Glomerular visceral epithelial cell (primary cell): ENCODE measurements around the gene POLD4.

Experiments used
- DNase-seq: peaks from one replicate; pipeline ENCODE4 v3.0.0-alpha.2; 2016; ENCODE audit errors: extremely low spot score

The POLD4 gene

DNA sequence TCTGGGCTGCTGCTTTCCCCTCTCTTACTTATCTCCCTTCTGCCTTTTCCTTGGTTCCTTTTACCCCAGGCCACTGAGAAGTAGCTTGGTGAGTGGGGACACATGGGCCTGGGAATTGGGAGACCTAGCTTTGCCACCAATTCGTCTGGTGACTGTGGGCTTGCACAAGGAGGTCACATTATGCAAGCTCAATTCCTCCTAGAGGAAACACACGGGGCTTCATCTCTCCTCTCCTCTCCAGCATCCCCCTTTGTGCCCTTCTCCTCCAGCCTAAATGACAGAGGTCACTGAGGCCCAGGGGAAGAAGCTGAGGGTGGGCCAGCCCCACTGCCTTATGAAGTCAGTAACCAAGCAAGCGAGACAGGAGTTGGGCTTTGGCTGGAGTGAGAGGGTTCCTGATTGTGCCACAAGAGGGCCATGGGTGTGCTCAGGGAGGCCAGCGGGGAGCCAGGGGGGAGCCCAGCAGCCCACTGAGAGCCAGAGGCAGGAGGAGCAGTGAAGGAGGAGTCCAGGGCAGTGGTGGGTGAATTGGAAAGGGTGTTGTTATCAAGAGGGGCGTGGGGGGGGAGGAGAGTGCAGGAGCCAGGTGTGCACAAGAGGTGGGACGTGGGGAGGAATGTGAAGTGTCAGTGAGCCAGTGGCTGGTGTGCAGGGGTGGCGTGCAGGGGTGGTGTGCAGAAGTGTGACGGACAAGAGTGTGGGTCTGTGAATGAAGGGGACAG lies 18.0 kb upstream of the POLD4 start:
- DNase-seq, result peak; percentile 77

DNA sequence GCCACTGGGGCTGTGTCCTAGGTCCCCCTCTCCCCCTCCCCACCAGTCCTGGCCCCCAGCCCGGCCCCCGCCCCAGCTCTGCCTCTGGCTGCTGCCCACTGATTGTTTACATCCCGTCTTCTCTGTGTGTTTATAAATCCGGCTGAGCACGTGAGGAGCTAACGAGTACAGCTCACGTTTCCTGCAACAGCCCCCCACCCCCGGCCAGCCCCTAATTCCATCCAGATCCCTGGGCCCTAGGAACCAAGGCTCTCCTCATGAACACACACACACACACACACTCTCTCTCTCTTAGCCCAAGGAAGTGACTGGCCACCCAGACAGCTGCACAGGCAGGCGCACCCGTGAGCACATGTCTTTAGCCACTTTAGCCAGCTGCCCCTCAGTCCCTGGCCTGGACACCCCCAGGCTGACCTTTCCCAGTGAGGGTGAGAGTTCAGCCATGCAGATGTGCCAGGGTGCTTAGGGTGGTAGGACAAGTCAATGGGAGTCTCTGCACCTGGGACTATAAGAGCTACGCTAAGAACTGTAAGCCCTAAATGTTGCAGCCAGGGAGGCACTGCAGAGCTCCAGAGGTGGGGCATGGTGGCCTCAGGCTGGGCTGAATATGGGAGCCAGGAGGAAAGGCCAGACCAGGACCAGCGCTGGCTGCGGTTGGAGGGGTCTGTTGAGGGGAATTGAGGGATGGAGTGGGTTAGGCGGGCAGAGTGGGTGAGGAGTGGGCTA lies 17.2 kb upstream of the POLD4 start:
- DNase-seq, result peak; percentile 50

DNA sequence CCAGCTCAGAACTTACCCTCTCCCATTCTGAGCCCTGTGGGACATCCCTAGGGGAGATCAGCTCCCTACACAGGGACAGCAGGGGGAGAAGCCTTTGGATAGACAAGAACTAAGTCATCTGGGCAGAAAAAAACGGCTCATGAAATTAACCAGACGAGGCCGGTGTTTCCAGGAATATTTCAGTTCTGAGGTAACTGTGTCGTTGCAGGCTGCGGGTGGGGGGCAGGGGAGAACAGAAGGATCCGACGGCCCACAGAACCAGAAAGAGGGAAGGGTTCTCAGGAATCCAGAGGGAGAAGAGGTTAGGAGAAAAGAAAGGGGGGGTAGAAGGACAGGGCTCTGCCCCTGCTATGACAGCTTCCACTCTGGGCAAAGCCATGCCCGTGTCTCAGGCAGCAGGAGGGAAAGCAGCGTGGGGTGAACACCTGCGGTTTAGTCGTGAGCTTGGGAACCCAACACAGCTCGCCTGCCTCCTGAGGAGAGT lies 16.5 kb upstream of the POLD4 start:
- peak; percentile 89 for DNase-seq

DNA sequence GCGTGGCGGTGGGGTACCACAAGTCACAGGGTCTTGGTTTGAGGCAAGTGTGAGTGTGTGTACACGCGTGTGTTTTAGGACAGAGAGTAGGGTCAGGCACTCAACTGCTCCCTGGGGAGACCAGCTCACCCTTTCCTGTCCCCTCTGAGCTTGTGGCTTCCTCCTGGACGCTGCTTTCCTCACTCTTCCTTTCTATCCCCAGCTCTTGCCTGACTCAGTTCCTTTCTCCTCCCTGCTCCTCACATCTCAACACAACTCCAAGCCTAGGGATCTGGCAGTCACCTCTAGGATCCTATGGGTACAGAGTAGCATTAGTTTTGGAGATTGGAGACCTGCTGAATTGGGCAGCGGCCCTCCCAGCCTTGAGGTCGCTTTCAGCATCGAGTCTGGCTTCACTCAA lies 15.9 kb upstream of the POLD4 start:
- no peak for DNase-seq

DNA sequence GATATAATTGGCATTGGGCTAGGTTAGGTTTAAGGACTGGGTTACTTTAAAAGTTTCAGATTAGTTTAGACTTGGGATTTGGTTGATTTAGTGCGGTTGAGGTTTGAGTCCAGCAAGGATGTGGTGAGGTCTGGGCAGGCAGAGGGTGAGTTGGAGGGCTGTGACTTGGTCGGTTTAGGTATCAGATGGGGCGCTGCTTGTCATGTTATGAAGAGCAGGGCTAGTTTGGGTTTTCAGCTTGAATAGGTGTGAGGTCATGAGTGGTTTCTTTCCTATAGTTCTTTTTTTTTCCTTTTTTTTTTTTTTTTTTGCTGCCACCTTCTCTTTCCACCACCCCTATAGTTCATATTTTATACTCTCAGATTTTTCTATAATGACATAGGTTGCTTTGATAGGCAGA lies 15.3 kb upstream of the POLD4 start:
- DNase-seq, result peak; percentile 74

DNA sequence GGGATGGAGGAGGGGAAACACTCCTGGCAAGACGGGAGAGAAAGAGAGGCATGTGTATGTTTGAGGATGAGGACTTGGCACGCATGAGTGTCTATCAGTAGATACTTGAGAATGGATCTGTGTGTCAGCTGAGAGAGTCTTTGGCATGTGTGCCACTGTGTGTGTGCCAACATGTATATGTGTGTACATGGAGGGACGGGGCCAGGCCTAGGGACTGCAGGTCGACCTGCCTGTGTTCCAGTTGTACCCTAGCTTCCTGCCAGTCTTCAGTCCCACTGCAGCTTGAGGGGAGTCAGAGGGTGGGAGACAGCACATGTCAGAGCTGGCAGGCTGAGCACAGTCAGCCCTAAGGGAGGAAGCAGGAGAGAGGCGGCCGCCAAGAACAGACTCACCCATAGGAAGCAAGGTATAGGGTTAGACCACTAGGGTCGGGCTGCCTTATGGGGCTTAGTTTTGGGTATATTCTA lies 14.4 kb upstream of the POLD4 start:
- DNase-seq, result no peak

DNA sequence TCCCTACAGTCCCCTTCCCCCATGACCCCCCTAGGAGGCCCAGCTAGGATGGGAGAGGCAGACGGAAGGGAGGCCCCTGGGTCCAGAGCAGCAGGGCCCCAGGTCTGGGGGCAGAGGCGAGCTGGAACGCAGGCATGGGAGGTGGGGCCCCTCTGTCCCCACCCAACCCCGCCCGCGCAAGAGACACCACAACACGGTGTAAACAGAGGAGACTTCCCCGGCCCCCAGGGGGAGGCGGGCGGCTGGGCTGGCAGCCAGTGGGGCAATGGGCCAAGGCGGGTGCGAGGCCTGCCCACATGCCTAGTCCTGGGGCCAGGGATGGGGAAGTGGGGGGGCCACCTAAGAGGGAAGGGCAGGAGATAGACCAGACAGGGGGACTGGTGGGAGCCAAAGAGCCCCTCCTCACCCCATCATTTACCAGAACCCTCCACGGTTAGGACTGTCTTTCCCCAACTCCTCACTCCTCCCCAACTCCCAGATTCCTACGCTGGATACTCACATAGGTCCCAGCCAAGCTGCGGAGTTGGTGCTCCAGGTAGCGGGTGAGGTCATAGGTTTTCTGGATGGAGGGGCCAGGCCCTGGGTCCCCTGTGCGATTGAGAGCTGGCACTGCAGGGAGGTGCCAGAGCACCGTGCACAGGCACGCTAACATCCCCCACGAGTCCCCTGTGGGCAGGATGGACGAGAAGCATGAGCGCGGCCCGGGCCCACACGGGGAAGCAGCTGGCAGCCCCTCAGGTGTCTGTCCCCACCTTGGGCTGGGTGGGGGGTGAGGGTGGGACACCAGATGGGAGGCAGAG lies 13.8 kb upstream of the POLD4 start:
- DNase-seq, result no peak

DNA sequence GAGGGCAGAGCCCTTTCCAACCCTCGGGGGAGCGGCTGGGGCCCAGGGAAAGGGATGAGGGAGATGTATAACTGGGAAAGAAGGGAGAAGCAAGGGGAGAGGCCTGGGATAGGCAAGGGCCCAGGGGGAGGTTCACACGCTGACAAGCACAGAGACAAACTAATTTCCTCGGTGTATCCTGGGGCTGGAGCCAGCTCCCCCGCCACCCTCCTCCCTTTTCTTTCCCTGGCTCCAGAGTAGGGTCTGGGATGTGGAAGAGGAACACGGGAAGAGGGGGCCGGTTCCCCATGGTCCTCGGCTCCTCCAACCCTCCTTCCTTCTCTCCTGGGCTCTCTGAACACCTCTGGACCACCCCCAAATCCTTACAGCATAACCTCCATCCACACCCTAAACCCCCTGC lies 13.2 kb upstream of the POLD4 start:
- DNase-seq, result no peak

DNA sequence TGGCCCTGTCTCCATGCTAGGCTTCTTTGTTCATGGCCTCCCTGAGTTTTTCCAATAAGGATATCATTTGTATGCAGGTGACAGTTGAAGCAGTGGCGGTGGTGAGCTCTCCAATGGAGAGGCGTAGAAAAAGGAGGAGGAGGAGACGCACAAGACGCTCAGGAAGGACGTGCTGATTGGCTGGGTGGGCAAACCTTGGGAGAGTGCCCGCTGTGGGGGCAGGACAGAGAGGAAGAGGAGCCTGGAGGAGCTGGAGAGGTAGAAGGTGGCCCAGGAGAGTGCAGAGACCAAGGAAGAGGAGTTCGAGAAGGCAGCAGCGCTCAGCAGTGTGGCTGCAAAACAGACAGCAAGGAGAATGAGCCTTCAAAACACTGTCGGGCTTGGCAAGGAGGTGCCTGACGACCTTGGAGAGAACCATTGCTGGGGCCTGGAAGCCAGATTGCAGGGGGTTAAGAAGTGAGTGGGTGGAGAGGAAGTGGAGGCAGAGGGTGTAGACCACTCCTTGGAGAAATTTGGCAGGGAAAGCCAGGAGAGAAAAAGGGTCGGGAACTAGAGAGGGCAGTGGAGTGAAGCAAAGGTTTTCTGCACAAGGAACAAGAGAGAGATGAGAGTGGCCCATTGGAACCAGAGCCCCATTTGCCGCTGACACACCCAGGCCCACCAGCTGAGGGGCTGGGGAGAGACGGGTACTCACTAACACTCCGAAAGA lies 12.5 kb upstream of the POLD4 start:
- no peak for DNase-seq

DNA sequence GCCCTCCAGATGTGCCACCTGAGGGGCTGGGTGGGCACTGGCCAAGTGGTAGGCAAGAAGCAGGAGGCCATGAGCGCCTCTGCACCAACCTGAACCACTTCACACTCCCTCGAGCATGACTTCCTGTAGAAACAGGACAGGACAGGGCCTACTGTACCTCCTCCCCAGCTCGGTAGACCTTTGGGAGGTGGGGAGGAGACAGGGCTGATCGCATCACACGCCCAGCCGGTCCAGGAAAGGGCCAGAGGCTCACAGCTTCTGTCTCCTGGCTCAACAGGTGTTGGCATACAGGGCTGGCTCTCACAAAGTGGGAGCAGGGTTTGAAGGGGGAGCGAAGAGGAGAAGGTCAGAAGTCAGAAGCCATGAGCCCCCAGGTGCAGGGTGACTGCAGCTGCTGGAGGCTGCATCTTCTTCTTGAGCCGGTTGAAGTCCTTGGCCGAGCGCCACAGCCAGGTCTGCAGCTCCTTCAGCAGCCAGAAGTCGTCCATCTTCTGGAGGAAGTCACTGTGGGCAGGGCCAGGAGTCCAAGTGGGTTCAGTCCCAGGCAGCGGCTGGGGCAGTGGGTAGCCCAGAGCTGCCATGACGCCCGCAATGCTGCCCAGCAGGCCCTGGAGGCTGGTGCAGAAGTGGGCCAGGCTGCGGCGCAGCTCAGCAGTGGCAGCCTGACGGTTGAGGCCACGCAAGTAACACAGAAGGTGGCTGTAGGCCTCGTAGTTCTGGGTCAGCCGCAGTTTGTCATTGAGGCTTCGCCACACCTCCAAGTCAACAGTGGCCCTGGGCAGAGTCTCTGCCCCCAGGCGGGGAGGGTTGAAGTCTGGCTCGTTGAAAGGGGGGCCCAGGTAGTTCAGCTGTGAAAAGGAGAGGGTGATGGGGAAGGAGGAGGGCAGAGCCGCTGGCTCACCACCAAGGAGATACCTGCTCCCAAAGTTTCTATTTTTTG lies 11.7 kb upstream of the POLD4 start:
- DNase-seq, result no peak

DNA sequence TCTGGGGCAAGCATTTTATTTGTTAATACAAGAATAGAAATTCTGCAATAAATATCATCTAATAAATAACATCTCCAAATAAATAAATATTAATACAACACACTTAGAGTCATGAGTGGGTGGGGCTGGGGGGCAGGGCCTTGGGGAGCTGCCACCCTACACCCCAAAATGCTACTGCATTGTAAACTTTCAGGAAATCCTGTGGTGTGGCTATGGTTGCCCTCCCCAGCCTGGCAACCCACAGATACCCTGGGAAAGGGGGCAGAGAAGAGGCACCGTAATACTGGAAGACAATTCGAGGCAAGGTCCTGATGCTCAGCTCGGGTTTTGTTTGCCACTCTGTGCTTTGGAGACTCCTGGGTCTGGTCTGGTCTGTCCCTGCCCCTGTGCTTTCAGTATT lies 10.8 kb upstream of the POLD4 start:
- no peak for DNase-seq

DNA sequence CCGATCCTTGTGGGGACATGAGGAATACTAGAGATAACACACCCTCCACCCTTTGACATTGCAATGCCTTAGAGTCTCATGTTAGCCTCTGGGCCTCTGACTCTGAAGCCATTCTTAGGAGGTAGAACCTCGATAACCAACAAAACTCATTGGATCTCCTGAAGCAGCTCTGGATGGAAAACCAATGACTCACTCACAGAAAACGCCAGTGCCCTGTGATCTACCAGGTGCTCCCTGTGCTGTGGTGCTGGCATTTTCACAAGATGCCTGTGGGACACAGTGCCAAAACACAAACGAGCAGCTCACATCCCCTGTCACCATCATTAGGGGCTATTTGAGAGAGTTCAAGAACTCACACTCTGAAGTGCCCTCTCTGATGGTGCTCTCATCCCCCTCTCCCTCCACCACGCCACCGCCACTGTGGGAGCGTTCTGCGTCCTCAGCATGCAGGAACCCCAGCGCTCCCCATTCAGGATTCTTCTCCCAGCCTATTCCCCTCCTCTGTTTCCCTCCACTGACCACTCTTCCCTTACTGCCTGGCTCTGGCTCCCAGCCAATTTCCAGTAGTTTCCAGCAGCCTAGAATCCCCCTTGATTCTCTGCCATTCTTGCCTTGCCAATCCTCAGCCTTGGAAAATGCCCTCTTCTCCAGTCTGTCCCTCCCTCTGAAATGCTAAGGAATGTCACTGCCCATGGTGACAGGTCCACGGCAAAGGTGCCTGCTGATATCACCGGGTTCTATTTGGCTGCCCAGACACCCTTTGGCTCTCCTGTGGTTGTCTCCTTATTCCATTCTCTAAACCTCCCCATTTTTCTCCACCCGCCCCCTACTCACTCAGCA lies 4.7 kb upstream of the POLD4 start:
- DNase-seq, result peak; percentile 80

DNA sequence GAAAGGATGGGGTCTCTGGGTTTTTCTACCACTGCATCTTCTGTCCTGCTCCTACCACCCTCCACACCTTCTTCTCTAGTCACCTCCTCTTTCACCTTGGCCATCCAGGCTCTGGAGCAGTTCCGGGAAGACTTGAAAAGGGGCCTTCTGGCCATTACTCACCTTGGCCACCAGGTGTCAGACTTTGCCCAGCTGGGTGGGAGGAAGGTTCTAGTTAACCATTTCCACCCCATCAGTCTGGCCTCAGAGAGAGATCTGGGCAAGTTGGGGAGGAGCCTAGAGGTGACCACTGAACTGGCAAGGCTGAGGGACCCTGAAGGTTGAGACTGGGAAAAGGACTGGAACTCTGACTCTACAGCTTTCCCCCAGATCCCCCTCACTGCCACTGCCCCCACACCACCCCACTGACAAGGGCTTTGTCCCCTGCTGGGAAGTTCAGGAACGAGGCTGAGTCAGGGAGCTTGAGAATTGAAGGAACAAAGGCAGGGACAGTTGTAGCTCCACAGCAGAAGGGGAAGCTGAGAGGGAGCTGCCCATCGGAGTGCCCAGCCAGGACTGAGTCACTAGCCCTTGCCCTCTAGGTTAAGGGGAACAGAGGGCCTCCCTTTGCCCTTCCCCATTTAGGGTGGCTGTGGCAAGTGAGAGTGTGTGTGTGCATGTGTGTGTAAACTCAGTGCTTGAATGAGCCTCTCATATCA lies 3.7 kb upstream of the POLD4 start:
- DNase-seq, result peak; percentile 85

DNA sequence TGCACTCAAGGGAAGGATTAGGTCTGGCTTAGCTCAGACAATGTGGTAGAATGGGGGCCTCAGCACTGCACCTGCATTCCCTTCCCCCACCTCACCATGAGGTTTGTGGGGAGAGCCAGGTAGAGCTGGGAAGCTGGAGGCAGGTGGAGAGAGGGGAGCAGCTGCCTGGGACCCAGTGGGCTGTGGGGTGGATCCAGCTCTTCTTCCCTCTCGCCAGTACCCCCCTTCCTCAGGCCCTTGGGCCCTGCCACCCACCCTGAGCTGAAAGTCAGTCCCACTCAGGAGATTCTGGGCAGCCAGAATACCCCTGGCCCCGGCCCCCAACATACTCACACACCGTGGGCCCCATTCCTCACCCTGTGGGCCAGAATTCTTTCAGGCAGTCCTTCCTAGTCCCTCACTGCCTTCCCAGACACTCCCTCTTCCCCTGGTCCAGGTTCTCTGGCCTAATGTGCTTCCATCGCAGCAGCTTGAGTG lies 3.1 kb upstream of the POLD4 start:
- no peak for DNase-seq

DNA sequence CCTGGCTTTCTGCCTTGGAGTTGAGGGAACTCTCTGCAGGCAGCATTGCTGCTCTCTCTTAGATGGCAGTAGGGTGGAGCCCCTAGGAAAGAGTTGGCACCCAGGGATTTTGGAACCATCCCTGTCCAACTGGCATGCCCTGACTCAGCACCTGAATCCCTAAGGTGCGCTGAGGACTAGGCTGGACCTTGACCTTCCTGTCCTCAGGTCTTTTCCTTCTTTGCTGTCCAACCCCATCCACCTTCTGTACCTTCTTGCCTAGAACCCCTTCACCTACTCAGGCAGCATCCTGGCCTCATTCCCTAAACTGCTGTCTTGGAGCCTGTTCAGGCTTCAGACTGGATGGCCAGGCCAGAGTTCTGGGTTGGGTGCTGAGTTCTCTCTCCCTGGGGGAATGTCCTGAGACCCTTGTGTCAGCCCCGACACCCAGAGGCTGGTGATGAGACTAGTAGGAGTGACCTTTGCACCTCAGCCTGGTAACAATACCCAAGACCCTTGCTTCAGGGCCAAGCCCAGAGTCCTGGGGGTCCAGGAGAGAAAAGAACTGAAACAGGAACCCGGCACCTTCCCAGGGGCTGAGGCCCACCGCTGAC lies 2.5 kb upstream of the POLD4 start:
- DNase-seq, result no peak

DNA sequence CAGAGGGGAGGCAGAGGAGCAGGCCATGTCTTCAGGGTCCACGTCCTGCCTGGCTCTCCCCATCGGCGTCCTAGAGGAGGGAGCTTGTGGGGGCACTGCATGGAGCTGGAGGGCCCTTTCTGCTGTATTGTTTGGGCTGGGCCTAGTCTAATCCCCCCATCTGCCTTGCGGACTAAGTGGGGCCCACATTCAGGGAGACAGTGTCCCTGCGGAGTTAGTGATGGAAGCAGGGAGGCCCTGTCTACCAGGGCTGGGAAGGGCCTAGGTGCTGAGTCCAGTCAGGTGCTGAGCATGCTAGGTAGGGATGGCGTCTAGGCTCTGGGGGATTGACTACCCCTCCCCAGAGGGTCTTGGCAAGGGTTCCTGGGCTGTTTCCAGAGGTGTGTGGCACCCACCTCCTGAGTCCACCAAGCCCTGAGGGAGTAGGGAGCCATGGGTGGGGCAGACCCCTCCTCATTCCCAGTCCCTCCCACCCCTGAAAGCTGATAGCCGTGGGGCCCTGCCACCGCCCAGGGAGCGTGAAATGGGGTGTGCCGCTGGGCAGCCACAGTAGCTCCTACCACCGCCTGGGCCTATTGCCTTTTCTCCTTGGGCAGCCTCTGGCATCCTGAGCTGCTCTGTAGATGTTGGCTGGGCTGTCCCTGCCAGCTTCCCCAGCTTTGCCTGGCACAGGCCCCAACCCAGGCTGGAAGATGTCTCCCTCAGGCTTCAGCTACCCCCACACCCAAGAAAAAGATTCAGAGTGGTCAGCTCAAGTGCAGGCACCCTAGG lies 1.9 kb upstream of the POLD4 start:
- DNase-seq, result no peak

DNA sequence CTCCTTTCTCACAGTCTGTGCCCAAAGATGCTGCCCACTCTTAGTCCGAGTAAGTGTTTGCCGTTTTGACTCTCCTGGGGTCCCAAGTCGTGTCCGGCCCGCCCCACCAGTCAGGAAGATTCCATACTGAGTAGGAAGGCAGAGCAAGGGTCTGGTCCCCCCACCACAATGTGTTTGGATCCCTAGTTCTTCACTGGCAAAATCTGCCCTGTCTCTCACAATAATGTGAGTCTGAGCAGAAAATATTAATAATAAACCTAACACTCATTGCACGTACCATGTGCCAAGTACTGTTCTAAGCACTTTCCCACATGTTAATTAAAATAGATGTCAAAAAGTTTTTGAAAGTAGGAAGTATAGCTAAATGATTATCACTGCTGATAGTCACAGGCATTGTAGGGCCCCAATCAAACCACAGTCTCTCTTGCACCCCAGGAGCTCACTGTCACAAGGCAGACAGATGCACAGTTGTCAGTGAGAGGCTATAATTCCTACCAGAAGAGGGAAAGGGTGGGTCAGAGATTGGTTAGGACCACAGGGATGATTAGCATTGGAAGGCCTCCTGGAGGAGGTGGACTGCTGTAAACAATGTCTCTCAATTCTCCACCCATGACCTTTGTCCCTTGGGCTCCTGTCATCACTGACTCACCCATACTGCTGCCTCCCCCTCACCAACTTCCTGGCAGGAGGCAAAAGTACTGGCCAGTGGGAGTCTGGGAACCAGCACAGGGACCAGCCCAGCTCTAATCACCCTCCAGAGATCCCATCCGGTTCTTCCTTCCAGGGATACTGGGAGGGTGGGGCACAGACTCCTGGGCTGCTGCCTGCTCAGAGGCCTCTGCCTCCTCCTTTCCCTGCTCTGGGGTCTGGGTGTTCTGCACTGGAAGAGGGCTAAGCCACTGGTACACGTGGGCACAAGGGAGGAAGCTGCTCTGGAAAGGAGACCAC lies 1.0 kb upstream of the POLD4 start:
- peak; percentile 86 for DNase-seq
